ENCODE measurements around the gene PGAM2.
A peak's percentile ranks its signal among the peaks of the same experiment; 100 is the strongest.

Gene PGAM2

DNA sequence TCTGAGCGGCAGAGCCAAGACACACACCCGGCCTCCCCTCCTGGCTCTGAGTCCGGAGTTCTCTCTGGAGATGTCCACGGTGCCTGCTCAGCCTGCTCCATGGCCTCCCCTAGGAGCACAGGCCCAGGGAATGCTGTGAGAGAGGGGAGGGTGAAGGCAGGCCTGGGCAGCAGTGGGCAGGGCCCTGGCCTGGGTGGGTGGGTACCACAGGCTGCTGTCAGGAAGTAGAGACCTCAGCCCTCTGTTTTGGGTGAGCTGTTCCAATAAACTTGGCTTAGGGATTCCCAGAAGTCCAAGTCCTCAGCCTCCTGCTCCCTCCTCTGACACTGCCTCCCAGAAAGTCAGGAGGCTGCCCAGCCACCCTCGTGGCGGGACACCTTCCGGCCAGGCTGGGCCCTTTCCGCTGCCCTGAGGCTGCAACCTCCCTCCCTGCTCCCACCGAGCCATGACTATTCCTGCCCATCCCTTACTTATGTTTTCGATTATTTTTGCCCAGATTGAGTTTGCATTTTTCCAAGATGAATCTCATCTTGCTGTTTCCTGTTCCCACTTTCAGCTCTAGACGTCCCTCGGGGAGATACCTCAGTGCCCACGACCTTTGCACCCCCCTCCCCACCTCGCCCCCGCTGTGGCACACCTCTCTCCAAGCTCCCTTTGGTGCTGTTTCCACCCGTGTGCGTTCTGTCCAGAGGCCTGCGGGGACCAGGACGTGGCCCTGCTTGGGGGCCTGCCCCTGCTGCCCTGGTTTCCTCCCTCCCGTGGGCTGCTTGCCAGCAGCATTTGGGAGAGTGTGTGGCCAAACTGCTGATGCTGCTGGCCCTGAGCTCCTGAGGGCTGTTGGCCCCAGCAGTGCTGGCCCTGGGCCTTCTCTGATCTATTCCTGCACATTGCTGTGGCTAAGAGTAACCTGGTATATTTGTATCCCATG, 22.8 kb upstream of the PGAM2 start:
- no peaks in the 10 kb centered on the region for H3K36me3 ChIP-seq (ENCODE audit: low read depth)
- peak overlapping the region; percentile 94 for H3K27ac ChIP-seq (ENCODE audit: poor library complexity, severe bottlenecking)
- ATAC-seq (ENCODE audit: low read depth): peak; percentile 81

DNA sequence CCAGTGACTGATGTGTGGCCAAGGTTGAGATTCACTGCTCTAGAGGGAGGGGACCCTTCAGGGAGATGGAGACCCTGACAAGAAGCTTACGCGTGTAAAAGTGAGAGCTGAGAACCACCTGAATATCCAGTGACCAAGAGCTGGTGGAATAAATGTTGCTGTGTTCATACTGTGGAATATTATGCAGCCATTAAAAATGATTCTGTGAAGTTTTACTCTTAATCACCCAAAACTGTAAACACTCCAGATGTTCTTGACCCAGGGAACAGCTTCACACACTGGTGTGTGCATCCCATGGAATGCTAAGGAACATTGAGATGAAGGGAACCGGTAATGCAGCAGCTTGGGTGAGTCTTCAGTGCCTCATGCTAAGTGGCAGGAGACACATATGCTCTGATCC, 21.3 kb upstream of the PGAM2 start:
- no peak for DNase-seq (ENCODE audit: low spot score)
- no peaks in the 10 kb centered on the region for H3K36me3 ChIP-seq (ENCODE audit: low read depth)
- H3K27ac ChIP-seq (ENCODE audit: poor library complexity, severe bottlenecking): peak overlapping the region; percentile 94
- peaks cover 18% of the 10 kb centered on the region for H3K4me1 ChIP-seq (ENCODE audit: insufficient read depth, poor library complexity, severe bottlenecking)
- H3K9me3 ChIP-seq (ENCODE audit: severe bottlenecking): no peaks in the 10 kb centered on the region
- no peak overlapping the region for H3K4me3 ChIP-seq (ENCODE audit: severe bottlenecking)
- no peak for ATAC-seq (ENCODE audit: low read depth)
- H3K27me3 ChIP-seq (ENCODE audit: insufficient read depth, poor library complexity, severe bottlenecking): no peaks in the 10 kb centered on the region
- TF ChIP-seq, protein P1, sequence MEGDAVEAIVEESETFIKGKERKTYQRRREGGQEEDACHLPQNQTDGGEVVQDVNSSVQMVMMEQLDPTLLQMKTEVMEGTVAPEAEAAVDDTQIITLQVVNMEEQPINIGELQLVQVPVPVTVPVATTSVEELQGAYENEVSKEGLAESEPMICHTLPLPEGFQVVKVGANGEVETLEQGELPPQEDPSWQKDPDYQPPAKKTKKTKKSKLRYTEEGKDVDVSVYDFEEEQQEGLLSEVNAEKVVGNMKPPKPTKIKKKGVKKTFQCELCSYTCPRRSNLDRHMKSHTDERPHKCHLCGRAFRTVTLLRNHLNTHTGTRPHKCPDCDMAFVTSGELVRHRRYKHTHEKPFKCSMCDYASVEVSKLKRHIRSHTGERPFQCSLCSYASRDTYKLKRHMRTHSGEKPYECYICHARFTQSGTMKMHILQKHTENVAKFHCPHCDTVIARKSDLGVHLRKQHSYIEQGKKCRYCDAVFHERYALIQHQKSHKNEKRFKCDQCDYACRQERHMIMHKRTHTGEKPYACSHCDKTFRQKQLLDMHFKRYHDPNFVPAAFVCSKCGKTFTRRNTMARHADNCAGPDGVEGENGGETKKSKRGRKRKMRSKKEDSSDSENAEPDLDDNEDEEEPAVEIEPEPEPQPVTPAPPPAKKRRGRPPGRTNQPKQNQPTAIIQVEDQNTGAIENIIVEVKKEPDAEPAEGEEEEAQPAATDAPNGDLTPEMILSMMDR (IDR thresholded peaks at IDR 0.05; ENCODE audit: poor library complexity, severe bottlenecking): no peak

More for the DNA sequence above, 22.8 kb upstream of the PGAM2 start:
- peaks cover 18% of the 10 kb centered on the region for H3K4me1 ChIP-seq (ENCODE audit: insufficient read depth, poor library complexity, severe bottlenecking)
- H3K4me3 ChIP-seq (ENCODE audit: severe bottlenecking): no peak overlapping the region
- no peaks in the 10 kb centered on the region for H3K9me3 ChIP-seq (ENCODE audit: severe bottlenecking)
- DNase-seq (ENCODE audit: low spot score): no peak
- no peaks in the 10 kb centered on the region for H3K27me3 ChIP-seq (ENCODE audit: insufficient read depth, poor library complexity, severe bottlenecking)
- TF ChIP-seq, protein P1 (IDR thresholded peaks at IDR 0.05; ENCODE audit: poor library complexity, severe bottlenecking): no peak

DNA sequence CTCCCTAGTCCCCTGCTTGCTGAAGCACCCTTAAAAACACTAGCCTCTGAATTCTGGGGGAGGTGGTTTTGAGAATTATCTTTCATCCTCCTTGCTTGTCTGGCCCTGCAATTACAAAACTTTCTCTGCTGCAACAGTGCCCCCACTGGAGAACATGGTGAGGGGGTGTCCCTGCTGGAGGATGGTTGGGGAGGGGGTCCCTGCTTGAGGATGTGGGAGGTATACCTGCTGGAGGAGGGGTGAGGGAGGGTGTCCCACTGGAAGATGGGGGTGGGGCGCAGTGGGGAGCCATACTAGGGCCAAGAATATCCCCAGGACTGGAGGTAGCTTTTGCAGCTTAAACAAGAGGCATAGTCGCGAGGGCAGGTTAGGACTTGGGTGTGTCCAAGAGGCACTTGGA, 20.2 kb upstream of the PGAM2 start:
- Histone ChIP-seq H3K36me3 (ENCODE audit: low read depth) (peaks cover 4% of the 10 kb centered on the region; the same call in 1 of the 2 replicates), H3K27ac (ENCODE audit: poor library complexity, severe bottlenecking) (peak overlapping the region; percentile 94), H3K9me3 (ENCODE audit: severe bottlenecking) (no peaks in the 10 kb centered on the region), H3K4me3 (ENCODE audit: severe bottlenecking) (no peak overlapping the region), H3K4me1 (ENCODE audit: insufficient read depth, poor library complexity, severe bottlenecking) (peaks cover 18% of the 10 kb centered on the region), H3K27me3 (ENCODE audit: insufficient read depth, poor library complexity, severe bottlenecking) (no peaks in the 10 kb centered on the region)
- DNase-seq (ENCODE audit: low spot score): no peak
- no peak for ATAC-seq (ENCODE audit: low read depth)
- TF ChIP-seq, protein P1 (IDR thresholded peaks at IDR 0.05; ENCODE audit: poor library complexity, severe bottlenecking): peak; percentile 31

DNA sequence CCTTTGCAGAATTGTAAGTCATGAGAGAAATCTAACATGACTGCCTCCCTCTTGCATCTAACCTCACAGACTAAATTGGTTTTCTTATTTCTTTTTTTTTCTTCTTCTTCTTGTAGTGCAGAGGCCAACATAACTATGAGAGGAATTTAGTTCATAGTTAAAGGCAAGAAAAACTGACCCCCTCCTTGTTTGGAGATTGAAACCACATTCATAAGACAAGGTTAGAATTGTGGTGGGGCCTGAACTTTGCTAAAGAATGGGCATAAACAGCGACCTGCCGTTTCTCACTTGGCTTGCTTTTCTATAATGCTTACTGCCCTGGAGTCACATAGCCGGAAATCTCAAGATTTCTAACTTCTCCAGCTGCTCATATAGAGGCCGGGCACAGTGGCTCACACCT, 19.3 kb upstream of the PGAM2 start:
- H3K4me3 ChIP-seq (ENCODE audit: severe bottlenecking): no peak overlapping the region
- peaks cover 18% of the 10 kb centered on the region for H3K4me1 ChIP-seq (ENCODE audit: insufficient read depth, poor library complexity, severe bottlenecking)
- ATAC-seq (ENCODE audit: low read depth): no peak
- peaks cover 12% of the 10 kb centered on the region for H3K36me3 ChIP-seq (ENCODE audit: low read depth)
- TF ChIP-seq, protein P1 (IDR thresholded peaks at IDR 0.05; ENCODE audit: poor library complexity, severe bottlenecking): no peak
- no peaks in the 10 kb centered on the region for H3K27me3 ChIP-seq (ENCODE audit: insufficient read depth, poor library complexity, severe bottlenecking)
- no peak for DNase-seq (ENCODE audit: low spot score)
- no peaks in the 10 kb centered on the region for H3K9me3 ChIP-seq (ENCODE audit: severe bottlenecking)
- no peak overlapping the region for H3K27ac ChIP-seq (ENCODE audit: poor library complexity, severe bottlenecking)

DNA sequence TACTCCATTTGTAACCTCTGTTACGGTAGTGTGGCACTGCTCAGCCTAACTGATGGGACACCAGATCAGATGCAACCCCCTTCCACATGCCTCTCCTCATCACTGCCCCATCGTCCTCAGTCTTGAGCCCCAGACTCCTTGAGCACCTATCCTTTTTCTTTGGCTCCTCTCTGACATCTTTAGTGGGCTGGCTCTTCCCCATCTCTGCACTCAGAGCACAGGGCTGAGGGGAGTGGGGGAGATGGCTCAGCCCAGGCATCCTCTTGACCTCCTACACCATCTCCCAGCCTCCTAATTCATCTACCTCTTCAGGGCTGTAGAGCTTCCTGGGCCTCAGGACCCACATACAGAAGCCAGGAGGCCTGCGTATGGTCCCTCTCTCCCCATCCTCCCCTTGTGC, 18.4 kb upstream of the PGAM2 start:
- Histone ChIP-seq H3K4me1 (ENCODE audit: insufficient read depth, poor library complexity, severe bottlenecking) (peaks cover 15% of the 10 kb centered on the region), H3K36me3 (ENCODE audit: low read depth) (peaks cover 19% of the 10 kb centered on the region), H3K27me3 (ENCODE audit: insufficient read depth, poor library complexity, severe bottlenecking) (no peaks in the 10 kb centered on the region), H3K9me3 (ENCODE audit: severe bottlenecking) (no peaks in the 10 kb centered on the region), H3K27ac (ENCODE audit: poor library complexity, severe bottlenecking) (no peak overlapping the region), H3K4me3 (ENCODE audit: severe bottlenecking) (no peak overlapping the region)
- ATAC-seq (ENCODE audit: low read depth): no peak
- TF ChIP-seq, protein P1 (IDR thresholded peaks at IDR 0.05; ENCODE audit: poor library complexity, severe bottlenecking): no peak
- no peak for DNase-seq (ENCODE audit: low spot score)

Data from RWPE2 (cell line).